ENCODE results near the gene QRICH1.

QRICH1 gene

GRCh38 chr3:49122022-49122421 is 28.2 kb upstream of the QRICH1 start:
- Histone ChIP-seq H3K27me3 (ENCODE audit: control insufficient read depth in 1 of 2, insufficient read depth in 1 of 2, low read length in 2 of 2) (no peaks in the 10 kb centered on the region), H3K79me1 (replicated peaks; ENCODE audit: low read length, poor library complexity, severe bottlenecking) (peaks cover 40% of the 10 kb centered on the region), H3K4me2 (ENCODE audit: low read length, poor library complexity, severe bottlenecking) (no peak overlapping the region), H3K23ac (ENCODE audit: low read length in 2 of 2) (no peak overlapping the region), H3K14ac (ENCODE audit: low read length in 2 of 2) (no peak overlapping the region), H2BK12ac (ENCODE audit: low read length in 2 of 2) (no peak overlapping the region), H3K9me3 (ENCODE audit: control insufficient read depth, low read length) (no peaks in the 10 kb centered on the region), H3K9ac (ENCODE audit: low read length) (no peak overlapping the region), H2BK120ac (ENCODE audit: low read depth, low read length) (no peak overlapping the region), H3K4me1 (ENCODE audit: control insufficient read depth, insufficient read depth, low read depth, low read length) (peaks cover 14% of the 10 kb centered on the region), H4K8ac (ENCODE audit: low read length) (no peak overlapping the region), H3K4ac (ENCODE audit: low read depth in 1 of 2, low read length in 2 of 2) (no peak overlapping the region), H2AK5ac (ENCODE audit: low read length, severe bottlenecking) (no peak overlapping the region), H3K4me3 (ENCODE audit: insufficient read depth in 1 of 2, low read depth in 1 of 2, low read length in 2 of 2) (no peak overlapping the region), H3K18ac (ENCODE audit: low read depth in 1 of 2, low read length in 2 of 2) (no peak overlapping the region), H2BK15ac (ENCODE audit: low read depth, poor library complexity, severe bottlenecking) (no peak overlapping the region), H4K91ac (ENCODE audit: low read length) (peak overlapping the region; percentile 45), H2BK5ac (ENCODE audit: low read depth, low read length, poor library complexity, severe bottlenecking) (no peak overlapping the region), H2AFZ (ENCODE audit: low read depth, low read length) (no peak overlapping the region), H3K36me3 (ENCODE audit: control insufficient read depth in 1 of 2, insufficient read depth in 2 of 2, low read depth in 1 of 2, low read length in 2 of 2) (peaks cover 78 to 83% of the 10 kb centered on the region in 2 experiments), H3K27ac (ENCODE audit: low read length, poor library complexity, severe bottlenecking) (no peak overlapping the region)
- no peak for DNase-seq
- WGBS: 98% methylated on average over 11 of the region's 12 CpGs

GRCh38 chr3:49121132-49121736 is 27.4 kb upstream of the QRICH1 start:
- Histone ChIP-seq H2BK120ac (ENCODE audit: low read depth, low read length) (peak overlapping the region; percentile 11), H2BK5ac (ENCODE audit: low read depth, low read length, poor library complexity, severe bottlenecking) (no peak overlapping the region), H4K8ac (ENCODE audit: low read length) (peak overlapping the region; percentile 79), H3K27ac (ENCODE audit: low read length, poor library complexity, severe bottlenecking) (peak overlapping the region; percentile 76), H2BK15ac (ENCODE audit: low read depth, poor library complexity, severe bottlenecking) (peak overlapping the region; percentile 82), H3K79me1 (replicated peaks; ENCODE audit: low read length, poor library complexity, severe bottlenecking) (peaks cover 43% of the 10 kb centered on the region), H3K36me3 (ENCODE audit: control insufficient read depth in 1 of 2, insufficient read depth in 2 of 2, low read depth in 1 of 2, low read length in 2 of 2) (peaks cover 78 to 83% of the 10 kb centered on the region in 2 experiments), H3K4me1 (ENCODE audit: control insufficient read depth, insufficient read depth, low read depth, low read length) (peaks cover 14% of the 10 kb centered on the region), H3K9me3 (ENCODE audit: control insufficient read depth, low read length) (no peaks in the 10 kb centered on the region), H3K23ac (ENCODE audit: low read length in 2 of 2) (no peak overlapping the region), H2AK5ac (ENCODE audit: low read length, severe bottlenecking) (no peak overlapping the region), H3K4ac (ENCODE audit: low read depth in 1 of 2, low read length in 2 of 2) (no peak overlapping the region), H3K4me2 (ENCODE audit: low read length, poor library complexity, severe bottlenecking) (no peak overlapping the region), H3K27me3 (ENCODE audit: control insufficient read depth in 1 of 2, insufficient read depth in 1 of 2, low read length in 2 of 2) (no peaks in the 10 kb centered on the region), H2BK12ac (ENCODE audit: low read length in 2 of 2) (no peak overlapping the region), H3K9ac (ENCODE audit: low read length) (peak overlapping the region; percentile 96), H3K18ac (ENCODE audit: low read depth in 1 of 2, low read length in 2 of 2) (peak overlapping the region in 1 of 2 experiments; percentile 31), H2AFZ (ENCODE audit: low read depth, low read length) (no peak overlapping the region), H4K91ac (ENCODE audit: low read length) (peak overlapping the region; percentile 58), H3K14ac (ENCODE audit: low read length in 2 of 2) (no peak overlapping the region), H3K4me3 (ENCODE audit: insufficient read depth in 1 of 2, low read depth in 1 of 2, low read length in 2 of 2) (peak overlapping the region; percentile 29 to 84)
- DNase-seq: no peak
- WGBS: 91% methylated on average over 17 of the region's 17 CpGs

GRCh38 chr3:49120438-49121131 is 26.7 kb upstream of the QRICH1 start, which contains the start of gene USP19:
TSS of gene USP19 (minus strand) at chr3:49120823. CDS start at chr3:49119145, 1,678 bp downstream.
- Histone ChIP-seq H2BK5ac (ENCODE audit: low read depth, low read length, poor library complexity, severe bottlenecking) (peak within 1 kb of the TSS; percentile 1), H3K18ac (ENCODE audit: low read depth in 1 of 2, low read length in 2 of 2) (peak within 1 kb of the TSS; percentile 85 to 100), H3K4me2 (ENCODE audit: low read length, poor library complexity, severe bottlenecking) (peak within 1 kb of the TSS; percentile 84), H3K4me3 (ENCODE audit: insufficient read depth in 1 of 2, low read depth in 1 of 2, low read length in 2 of 2) (peak within 1 kb of the TSS; percentile 83 to 84), H3K14ac (ENCODE audit: low read length in 2 of 2) (peak within 1 kb of the TSS in 1 of 2 experiments; percentile 99), H3K36me3 (ENCODE audit: control insufficient read depth in 1 of 2, insufficient read depth in 2 of 2, low read depth in 1 of 2, low read length in 2 of 2) (peaks cover 78 to 83% of the 10 kb centered on the region in 2 experiments), H4K8ac (ENCODE audit: low read length) (peak within 1 kb of the TSS; percentile 88), H2BK12ac (ENCODE audit: low read length in 2 of 2) (peak within 1 kb of the TSS; percentile 18 to 60), H2AK5ac (ENCODE audit: low read length, severe bottlenecking) (peak within 1 kb of the TSS; percentile 50), H2AFZ (ENCODE audit: low read depth, low read length) (peak within 1 kb of the TSS; percentile 69), H3K23ac (ENCODE audit: low read length in 2 of 2) (peak within 1 kb of the TSS in 1 of 2 experiments; percentile 40), H4K91ac (ENCODE audit: low read length) (peak within 1 kb of the TSS; percentile 90), H3K4me1 (ENCODE audit: control insufficient read depth, insufficient read depth, low read depth, low read length) (peaks cover 12% of the 10 kb centered on the region), H3K27ac (ENCODE audit: low read length, poor library complexity, severe bottlenecking) (peak within 1 kb of the TSS; percentile 78), H3K79me1 (replicated peaks; ENCODE audit: low read length, poor library complexity, severe bottlenecking) (peaks cover 43% of the 10 kb centered on the region), H3K4ac (ENCODE audit: low read depth in 1 of 2, low read length in 2 of 2) (peak within 1 kb of the TSS; percentile 71 to 98), H2BK120ac (ENCODE audit: low read depth, low read length) (peak within 1 kb of the TSS; percentile 23), H3K9ac (ENCODE audit: low read length) (peak within 1 kb of the TSS; percentile 96), H2BK15ac (ENCODE audit: low read depth, poor library complexity, severe bottlenecking) (peak within 1 kb of the TSS; percentile 82), H3K9me3 (ENCODE audit: control insufficient read depth, low read length) (no peaks in the 10 kb centered on the region), H3K27me3 (ENCODE audit: control insufficient read depth in 1 of 2, insufficient read depth in 1 of 2, low read length in 2 of 2) (no peaks in the 10 kb centered on the region)
- WGBS: under 1% methylated on average over 66 of the region's 70 CpGs
- DNase-seq: peak; percentile 94

GRCh38 chr3:49120096-49120437 is 26.2 kb upstream of the QRICH1 start:
- Histone ChIP-seq H3K4me3 (ENCODE audit: insufficient read depth in 1 of 2, low read depth in 1 of 2, low read length in 2 of 2) (peak overlapping the region; percentile 83 to 84), H2BK15ac (ENCODE audit: low read depth, poor library complexity, severe bottlenecking) (no peak overlapping the region), H3K36me3 (ENCODE audit: control insufficient read depth in 1 of 2, insufficient read depth in 2 of 2, low read depth in 1 of 2, low read length in 2 of 2) (peaks cover 80 to 83% of the 10 kb centered on the region in 2 experiments), H3K23ac (ENCODE audit: low read length in 2 of 2) (no peak overlapping the region), H2AK5ac (ENCODE audit: low read length, severe bottlenecking) (peak overlapping the region; percentile 50), H2BK5ac (ENCODE audit: low read depth, low read length, poor library complexity, severe bottlenecking) (no peak overlapping the region), H3K9ac (ENCODE audit: low read length) (peak overlapping the region; percentile 96), H3K27me3 (ENCODE audit: control insufficient read depth in 1 of 2, insufficient read depth in 1 of 2, low read length in 2 of 2) (no peaks in the 10 kb centered on the region), H3K14ac (ENCODE audit: low read length in 2 of 2) (peak overlapping the region in 1 of 2 experiments; percentile 99), H3K79me1 (replicated peaks; ENCODE audit: low read length, poor library complexity, severe bottlenecking) (peaks cover 44% of the 10 kb centered on the region), H2AFZ (ENCODE audit: low read depth, low read length) (peak overlapping the region; percentile 69), H4K8ac (ENCODE audit: low read length) (peak overlapping the region; percentile 88), H3K27ac (ENCODE audit: low read length, poor library complexity, severe bottlenecking) (peak overlapping the region; percentile 78), H4K91ac (ENCODE audit: low read length) (peak overlapping the region; percentile 90), H3K4me2 (ENCODE audit: low read length, poor library complexity, severe bottlenecking) (peak overlapping the region; percentile 84), H2BK12ac (ENCODE audit: low read length in 2 of 2) (peak overlapping the region in 1 of 2 experiments; percentile 18), H3K4me1 (ENCODE audit: control insufficient read depth, insufficient read depth, low read depth, low read length) (peaks cover 12% of the 10 kb centered on the region), H3K18ac (ENCODE audit: low read depth in 1 of 2, low read length in 2 of 2) (peak overlapping the region; percentile 85 to 100), H3K9me3 (ENCODE audit: control insufficient read depth, low read length) (no peaks in the 10 kb centered on the region), H2BK120ac (ENCODE audit: low read depth, low read length) (no peak overlapping the region), H3K4ac (ENCODE audit: low read depth in 1 of 2, low read length in 2 of 2) (peak overlapping the region; percentile 71 to 98)
- DNase-seq: peak; percentile 23
- WGBS: 0% methylated on average over 9 of the region's 9 CpGs

Data from mesenchymal stem cell (in vitro differentiated cells and primary cell).